ENCODE data around the gene ZNF891. TPM values are rescaled to one million over a fixed set of nuclear protein-coding genes. Genes with fewer than 3 reads are reported as not detected.
A peak's percentile ranks its signal among the peaks of the same experiment; 100 is the strongest.

Gene ZNF891
- total RNA-seq (2.2 TPM in 2 replicates), polyA plus RNA-seq (0.19 and 0.24 TPM in 2 replicates)

GRCh38 chr12:133130038-133130807 is at the start of gene ZNF891, which contains the start of gene ZNF10:
ZNF891 (minus strand) TSS chr12:133130274; CDS start chr12:133121918, 8,356 bp downstream.
ZNF10 (plus strand) TSS chr12:133130627; CDS start chr12:133144493, 13,866 bp downstream.
- WGBS (ENCODE audit: low lambda C conversion rate, missing lambda C conversion rate), result under 1% methylated on average over 77 of the region's 87 CpGs
- TF ChIP-seq EZH2 (IDR thresholded peaks at IDR 0.05; ENCODE audit: borderline replicate concordance) (no peak), EZH2phosphoT487 (IDR thresholded peaks at IDR 0.05; ENCODE audit: low read depth, severe bottlenecking, unreplicated experiment) (no peak), CTCF (IDR thresholded peaks at IDR 0.05; ENCODE audit: poor library complexity) (no peak)
- H3K9me3 ChIP-seq (ENCODE audit: low read depth), result peaks cover 30% of the 10 kb centered on the region

GRCh38 chr12:133174901-133175300 is 44.8 kb upstream of the ZNF891 start:
- DNase-seq (ENCODE audit: low spot score), result no peak
- peaks cover 11% of the 10 kb centered on the region for H3K9me3 ChIP-seq (ENCODE audit: low read depth)
- 77% methylated on average over 1 of the region's 1 CpG for WGBS (ENCODE audit: low lambda C conversion rate, missing lambda C conversion rate)

More at GRCh38 chr12:133130038-133130807, at the start of gene ZNF891, which contains the start of gene ZNF10:
- Histone ChIP-seq H3K27me3 (no peaks in the 10 kb centered on the region), H3K27ac (peak within 1 kb of the TSS; percentile 98), H3K4me1 (ENCODE audit: insufficient read depth) (peaks cover 5% of the 10 kb centered on the region), H3K36me3 (replicated peaks; ENCODE audit: insufficient read depth, low read depth) (no peaks in the 10 kb centered on the region), H4K20me1 (ENCODE audit: insufficient read depth, poor library complexity, severe bottlenecking) (no peaks in the 10 kb centered on the region), H3K79me2 (peaks cover 52% of the 10 kb centered on the region), H3K4me2 (peak within 1 kb of the TSS; percentile 80), H3K4me3 (peak within 1 kb of the TSS; percentile 65), H3K9me2 (replicated peaks; ENCODE audit: insufficient read depth) (no peaks in the 10 kb centered on the region), H2AFZ (peak within 1 kb of the TSS; percentile 97)
- DNase-seq (ENCODE audit: low spot score), result peak; percentile 98

GRCh38 chr12:133172491-133172890 is 42.4 kb upstream of the ZNF891 start:
- TF ChIP-seq EZH2phosphoT487 (IDR thresholded peaks at IDR 0.05; ENCODE audit: low read depth, severe bottlenecking, unreplicated experiment) (no peak), EZH2 (IDR thresholded peaks at IDR 0.05; ENCODE audit: borderline replicate concordance) (no peak), CTCF (IDR thresholded peaks at IDR 0.05; ENCODE audit: poor library complexity) (no peak)

More at GRCh38 chr12:133174901-133175300, 44.8 kb upstream of the ZNF891 start:
- TF ChIP-seq CTCF (IDR thresholded peaks at IDR 0.05; ENCODE audit: poor library complexity), result no peak
- TF ChIP-seq EZH2 (IDR thresholded peaks at IDR 0.05; ENCODE audit: borderline replicate concordance), result no peak
- no peak for TF ChIP-seq EZH2phosphoT487 (IDR thresholded peaks at IDR 0.05; ENCODE audit: low read depth, severe bottlenecking, unreplicated experiment)
- Histone ChIP-seq H3K36me3 (replicated peaks; ENCODE audit: insufficient read depth, low read depth) (no peaks in the 10 kb centered on the region), H3K9me2 (replicated peaks; ENCODE audit: insufficient read depth) (no peaks in the 10 kb centered on the region), H2AFZ (no peak overlapping the region), H3K4me3 (no peak overlapping the region), H3K4me2 (no peak overlapping the region), H3K79me2 (no peaks in the 10 kb centered on the region), H4K20me1 (ENCODE audit: insufficient read depth, poor library complexity, severe bottlenecking) (no peaks in the 10 kb centered on the region), H3K27ac (no peak overlapping the region), H3K27me3 (no peaks in the 10 kb centered on the region), H3K4me1 (ENCODE audit: insufficient read depth) (no peaks in the 10 kb centered on the region)

More at GRCh38 chr12:133172491-133172890, 42.4 kb upstream of the ZNF891 start:
- 82% methylated on average over 1 of the region's 1 CpG for WGBS (ENCODE audit: low lambda C conversion rate, missing lambda C conversion rate)
- Histone ChIP-seq H3K79me2 (no peaks in the 10 kb centered on the region), H3K36me3 (replicated peaks; ENCODE audit: insufficient read depth, low read depth) (no peaks in the 10 kb centered on the region), H3K4me3 (no peak overlapping the region), H2AFZ (no peak overlapping the region), H3K9me3 (ENCODE audit: low read depth) (peaks cover 11% of the 10 kb centered on the region), H3K27ac (no peak overlapping the region), H3K4me1 (ENCODE audit: insufficient read depth) (no peaks in the 10 kb centered on the region), H4K20me1 (ENCODE audit: insufficient read depth, poor library complexity, severe bottlenecking) (no peaks in the 10 kb centered on the region), H3K27me3 (no peaks in the 10 kb centered on the region), H3K4me2 (no peak overlapping the region), H3K9me2 (replicated peaks; ENCODE audit: insufficient read depth) (no peaks in the 10 kb centered on the region)
- no peak for DNase-seq (ENCODE audit: low spot score)

Measured in hepatocyte (in vitro differentiated cells).